H1 (cell line): ENCODE measurements around the gene HERC5. TPM values are rescaled to one million over a fixed set of nuclear protein-coding genes. Genes with fewer than 3 reads are reported as not detected.

Source experiments
- CTCF ChIA-PET: fragments of 300-600 bp; sonication (Branson Sonifier 250); formaldehyde crosslinking; loops from one replicate; lab custom pipeline; 2021; ENCODE audit not compliant: partially characterized antibody; lab: Charles Lee
- POLR2A ChIA-PET: fragments of 300-600 bp; sonication (Branson Sonifier 250); formaldehyde crosslinking; loops from one replicate; lab custom pipeline; 2021; ENCODE audit warnings: inconsistent platforms; ENCODE audit not compliant: partially characterized antibody; lab: Charles Lee
- DNase-seq, 2 experiments: peaks; one replicate each; pipeline versions ENCODE4 v3.0.0 to v3.0.0-alpha.2; 2010 to 2022; ENCODE audit warnings: low spot score in 2 of 2, low read depth in 1 of 2, mixed read lengths in 1 of 2
- FAIRE-seq: peaks from 2 replicates; lab custom pipeline; 2011; peaks lifted over from hg19 to GRCh38; lab: Jason Lieb, UNC
- H2AFZ ChIP-seq: 2 replicates; pipeline ENCODE4 v1.8.1; 2012; ENCODE audit warnings: low read length, inconsistent platforms
- H2AK5ac ChIP-seq: 2 replicates; pipeline ENCODE4 v1.6.1; 2013; ENCODE audit warnings: low read depth, low read length
- H2BK120ac ChIP-seq: replicated peaks from 2 replicates; pipeline ENCODE3; 2013; ENCODE audit warnings: low read depth, low read length, inconsistent platforms
- H2BK12ac ChIP-seq: 2 replicates; pipeline ENCODE4 v1.6.1; 2013; ENCODE audit warnings: low read depth, low read length
- H2BK15ac ChIP-seq: 2 replicates; pipeline ENCODE4 v1.6.1; 2013; ENCODE audit warnings: low read length
- H2BK20ac ChIP-seq: 2 replicates; pipeline ENCODE4 v1.6.1; 2013; ENCODE audit warnings: low read length
- H2BK5ac ChIP-seq: 2 replicates; pipeline ENCODE4 v1.6.1; 2013; ENCODE audit warnings: low read depth, low read length
- H3K14ac ChIP-seq: 2 replicates; pipeline ENCODE4 v1.6.1; 2013; ENCODE audit warnings: inconsistent platforms; ENCODE audit not compliant: insufficient read length
- H3K18ac ChIP-seq: 2 replicates; pipeline ENCODE4 v1.6.1; 2013; ENCODE audit warnings: low read length; ENCODE audit errors: extremely low read depth
- H3K23ac ChIP-seq: 2 replicates; pipeline ENCODE4 v1.6.1; 2013; ENCODE audit warnings: inconsistent platforms; ENCODE audit not compliant: insufficient read length
- H3K23me2 ChIP-seq: 2 replicates; pipeline ENCODE4 v1.6.1; 2013; ENCODE audit warnings: low read depth, low read length
- H3K27ac ChIP-seq: 2 replicates; pipeline ENCODE4 v1.6.1; 2011; ENCODE audit warnings: low read depth, low read length, inconsistent platforms
- H3K27me3 ChIP-seq, 4 experiments: replicated peaks in 1 of 4; 1 replicate in 1 of 4; 2 replicates in 3 of 4; pipeline versions ENCODE4 v1.6.1 to v1.8.1; 2011 to 2013; ENCODE audit warnings: low read length in 3 of 4, mild to moderate bottlenecking in 3 of 4, inconsistent platforms in 2 of 4, mixed read lengths in 2 of 4, moderate library complexity in 1 of 4; ENCODE audit not compliant: control insufficient read depth in 3 of 4, insufficient read depth in 3 of 4; ENCODE audit errors: extremely low read depth in 1 of 4
- H3K36me3 ChIP-seq, 4 experiments: 2 replicates each; pipeline versions ENCODE4 v1.6.1 to v1.8.1; 2011 to 2013; ENCODE audit warnings: mild to moderate bottlenecking in 4 of 4, low read length in 3 of 4, moderate library complexity in 2 of 4, control low read depth in 1 of 4, inconsistent platforms in 1 of 4; ENCODE audit not compliant: insufficient read depth in 4 of 4, control insufficient read depth in 2 of 4
- H3K4ac ChIP-seq: replicated peaks from 2 replicates; pipeline ENCODE3; 2013; ENCODE audit warnings: low read length, low read depth, mixed read lengths, inconsistent platforms; ENCODE audit not compliant: insufficient read length
- H3K4me1 ChIP-seq, 4 experiments: replicated peaks in 1 of 4; 1 replicate in 1 of 4; 2 replicates in 3 of 4; pipeline versions ENCODE4 v1.6.1 to v1.8.1; 2011 to 2013; ENCODE audit warnings: low read length in 3 of 4, inconsistent platforms in 2 of 4, mixed read lengths in 1 of 4; ENCODE audit not compliant: insufficient read depth in 4 of 4, control insufficient read depth in 3 of 4
- H3K4me2 ChIP-seq, 2 experiments: 2 replicates each; pipeline versions ENCODE4 v1.6.1 to v1.8.1; 2011 to 2013; ENCODE audit warnings: low read depth in 2 of 2, low read length in 2 of 2, control low read depth in 1 of 2, inconsistent platforms in 1 of 2, mild to moderate bottlenecking in 1 of 2; ENCODE audit not compliant: insufficient read depth in 1 of 2
- H3K4me3 ChIP-seq, 4 experiments: fragments of 200-600, 300-600 bp in 1 of 4; sonication (generic), shearing (Covaris generic), sonication (Bioruptor Twin) in 1 of 4; 2 replicates each; pipeline versions ENCODE4 v1.5.1 to v1.8.1; 2011 to 2016; ENCODE audit warnings: low read length in 4 of 4, low read depth in 3 of 4, control low read depth in 2 of 4, inconsistent platforms in 2 of 4, mild to moderate bottlenecking in 2 of 4, mixed read lengths in 1 of 4, moderate library complexity in 1 of 4; ENCODE audit not compliant: insufficient read depth in 2 of 4; ENCODE audit errors: extremely low read depth in 1 of 4
- H3K56ac ChIP-seq: replicated peaks from 2 replicates; pipeline ENCODE3; 2013; ENCODE audit warnings: low read depth, mild to moderate bottlenecking, mixed read lengths, low read length, inconsistent platforms; ENCODE audit not compliant: insufficient read length
- H3K79me1 ChIP-seq: 2 replicates; pipeline ENCODE4 v1.6.1; 2013; ENCODE audit warnings: low read depth, low read length, control low read depth
- H3K79me2 ChIP-seq, 2 experiments: 2 replicates each; pipeline versions ENCODE4 v1.6.1 to v1.8.1; 2012 to 2013; ENCODE audit warnings: low read length in 2 of 2, mild to moderate bottlenecking in 2 of 2, inconsistent platforms in 1 of 2; ENCODE audit not compliant: insufficient read depth in 2 of 2, control insufficient read depth in 1 of 2
- H3K9ac ChIP-seq, 4 experiments: replicated peaks in 1 of 4; 1 replicate in 1 of 4; 2 replicates in 3 of 4; pipeline versions ENCODE4 v1.6.1 to v1.8.1; 2011 to 2013; ENCODE audit warnings: low read depth in 3 of 4, low read length in 3 of 4, control low read depth in 2 of 4, mild to moderate bottlenecking in 2 of 4, moderate library complexity in 2 of 4, inconsistent platforms in 1 of 4; ENCODE audit errors: extremely low read depth in 1 of 4
- H3K9me3 ChIP-seq, 2 experiments: 2 replicates each; pipeline versions ENCODE4 v1.6.1 to v1.8.1; 2012 to 2013; ENCODE audit warnings: mild to moderate bottlenecking in 2 of 2, moderate library complexity in 2 of 2, control low read depth in 1 of 2, inconsistent platforms in 1 of 2, low read depth in 1 of 2, low read length in 1 of 2, mixed read lengths in 1 of 2; ENCODE audit not compliant: insufficient read depth in 2 of 2
- H4K20me1 ChIP-seq, 2 experiments: replicated peaks in 1 of 2; 2 replicates each; pipeline versions ENCODE3 to v1.8.1; 2011 to 2013; ENCODE audit warnings: inconsistent platforms in 2 of 2, low read length in 2 of 2, mild to moderate bottlenecking in 1 of 2; ENCODE audit not compliant: insufficient read depth in 2 of 2, control insufficient read depth in 1 of 2
- H4K5ac ChIP-seq: 2 replicates; pipeline ENCODE4 v1.6.1; 2013; ENCODE audit warnings: low read length, low read depth, mixed read lengths, inconsistent platforms; ENCODE audit not compliant: insufficient read length
- H4K8ac ChIP-seq: 2 replicates; pipeline ENCODE4 v1.8.0; 2013; ENCODE audit warnings: mild to moderate bottlenecking, moderate library complexity, low read length, inconsistent platforms; ENCODE audit not compliant: insufficient read depth; ENCODE audit errors: extremely low read depth
- H4K91ac ChIP-seq: replicated peaks from 2 replicates; pipeline ENCODE3; 2013; ENCODE audit warnings: low read length, mixed read lengths, inconsistent platforms; ENCODE audit not compliant: insufficient read length
- JUN ChIP-seq: IDR thresholded peaks from 2 replicates; pipeline ENCODE4 v1.6.1; 2011; ENCODE audit warnings: low read depth, mild to moderate bottlenecking, improper control_type of control experiment, low read length
- JUND ChIP-seq: IDR thresholded peaks from 2 replicates; pipeline ENCODE4 v1.6.1; 2011; ENCODE audit warnings: mild to moderate bottlenecking, improper control_type of control experiment, low read length
- SP2 ChIP-seq: IDR thresholded peaks from 2 replicates; pipeline ENCODE4 v1.6.1; 2012; ENCODE audit warnings: mild to moderate bottlenecking, low read length, inconsistent platforms
- YY1 ChIP-seq: IDR thresholded peaks from 2 replicates; pipeline ENCODE4 v1.6.1; 2011; ENCODE audit warnings: low read depth, mild to moderate bottlenecking, low read length
- WGBS, 2 experiments: shearing (Covaris generic) in 1 of 2; methylation state at CpG; one replicate each; pipeline versions ENCODE4 v1.1.6 to v1.1.7; 2013 to 2015; ENCODE audit warnings: low lambda C conversion rate in 2 of 2, mixed read lengths in 2 of 2, inconsistent platforms in 1 of 2, low coverage in 1 of 2, missing lambda C conversion rate in 1 of 2; ENCODE audit not compliant: insufficient replicate concordance in 2 of 2, insufficient coverage in 1 of 2, insufficient read length in 1 of 2; ENCODE audit errors: extremely low coverage in 1 of 2, missing lambda C conversion rate in 1 of 2; 5-methylcytosine and 5-hydroxymethylcytosine counted together
- polyA plus RNA-seq, 7 experiments: library from polyadenylated mRNA; depleted of rRNA in 3 of 7; stranded (reverse) in 5 of 7; unstranded in 2 of 7; fragments of >200 nt in 5 of 7; fragments of 200-250 nt in 2 of 7; gene quantifications; 1 replicate in 5 of 7; 2 replicates in 1 of 7; 4 replicates in 1 of 7; pipeline versions ENCODE4 v1.2.1 to v1.2.3, GENCODE V29; 2011 to 2013; ENCODE audit warnings: missing spikeins in 2 of 7, mixed read lengths in 2 of 7
- total RNA-seq: library from RNA; stranded (reverse); fragmentation: NEBNext Ultra II Directional; extraction: Animal tissue kit (Norgen Biotek cat#: 25700); gene quantifications from 2 replicates; pipeline ENCODE4 v1.2.1, GENCODE V29; 2021

Gene HERC5
- total and polyA plus RNA-seq, 2 of the 8 experiments (the other 6 are each of a cell fraction or from before 2014, with no cell fraction given), result 6.6 to 20.7 TPM

DNA sequence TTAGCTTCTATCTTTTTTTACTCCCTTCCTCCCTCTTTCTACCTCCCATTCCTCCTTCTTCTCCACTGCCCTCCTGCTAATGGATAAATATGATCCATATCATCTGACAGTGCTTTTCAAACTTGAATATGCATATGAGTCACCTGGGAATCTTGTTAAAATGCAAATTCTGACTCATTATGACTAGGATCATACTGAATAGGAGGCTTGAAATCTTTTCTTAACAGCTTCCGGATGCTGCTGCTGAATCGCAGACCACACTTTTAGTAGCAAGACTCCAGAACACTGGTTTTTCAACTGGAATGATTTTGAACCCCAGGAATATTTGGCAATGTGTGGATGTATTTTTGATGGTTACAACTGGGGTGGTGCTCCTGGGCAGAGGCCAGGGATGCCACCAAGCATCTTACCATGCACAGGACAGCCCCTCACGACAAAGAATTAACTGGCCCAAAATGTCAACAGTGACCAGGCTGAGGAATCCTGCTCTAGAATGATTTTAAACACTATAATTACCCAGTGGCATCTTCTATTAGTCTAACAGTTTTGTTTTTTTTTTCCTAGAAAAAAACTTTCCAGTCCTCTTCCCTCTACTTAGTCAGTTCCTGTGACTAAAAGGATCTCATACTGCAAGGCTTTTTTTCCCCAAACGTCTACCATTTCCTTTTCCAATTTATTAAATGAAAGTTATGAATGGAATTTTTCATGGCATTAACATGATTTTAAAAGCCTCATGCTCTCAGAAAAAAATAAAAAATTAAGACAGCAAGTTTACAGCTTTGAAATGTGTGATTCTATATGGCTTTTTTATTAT lies 77.2 kb downstream of the HERC5 start:
- POLR2A ChIA-PET, result interaction anchor here (0.6 to 4.0 kb wide), 2 partner anchors 10 to 376 kb away, joined by 4 to 17 read pairs; partner anchors contain the start of gene PYURF

More for the DNA sequence above, 77.2 kb downstream of the HERC5 start:
- no peak overlapping the region for H2BK20ac ChIP-seq
- H2BK5ac ChIP-seq, result 0 out of 2 replicates have a peak overlapping the region, but pooled peaks have one; percentile 53
- H2BK12ac ChIP-seq, result no peak overlapping the region
- H3K18ac ChIP-seq, result peak overlapping the region; percentile 25; the same call in 1 of the 2 replicates
- H2BK15ac ChIP-seq, result no peak overlapping the region
- peak overlapping the region; percentile 45 for H4K91ac ChIP-seq
- H4K5ac ChIP-seq, result peak overlapping the region; percentile 67
- H3K4ac ChIP-seq, result no peak overlapping the region
- H3K23me2 ChIP-seq, result no peaks in the 10 kb centered on the region
- H3K79me2 ChIP-seq, result peaks cover 0 to 17% of the 10 kb centered on the region in 2 experiments; a peak in 2 of 4 replicates
- H3K4me2 ChIP-seq, result peak overlapping the region; percentile 40 to 47
- H3K9ac ChIP-seq, result no peak overlapping the region
- FAIRE-seq (peak; percentile 65), DNase-seq (no peak)
- peak overlapping the region in 1 of 4 experiments; percentile 35; a peak in 2 of 8 replicates for H3K4me3 ChIP-seq
- H3K79me1 ChIP-seq, result no peaks in the 10 kb centered on the region
- no peaks in the 10 kb centered on the region for H4K20me1 ChIP-seq
- H3K9me3 ChIP-seq, result no peaks in the 10 kb centered on the region
- H2AK5ac ChIP-seq, result no peak overlapping the region
- 27% methylated on average over 4 of the region's 4 CpGs; no CpG with 5 or more reads in 1 of the 2 experiments for WGBS, 2 experiments
- no peak overlapping the region for H3K27ac ChIP-seq
- H3K4me1 ChIP-seq, result peaks cover 0 to 14% (median 4%) of the 10 kb centered on the region in 4 experiments; a peak in 4 of 7 replicates
- H2AFZ ChIP-seq, result no peak overlapping the region
- H3K23ac ChIP-seq, result no peak overlapping the region
- peak overlapping the region; percentile 65 for H3K56ac ChIP-seq
- CTCF ChIA-PET, result interaction anchor here (0.6 to 2.5 kb wide), 4 partner anchors 9 to 490 kb away, joined by 3 to 8 read pairs (median 6); no protein-coding TSS in a partner anchor
- no peak overlapping the region for H4K8ac ChIP-seq
- no peak for TF ChIP-seq JUND
- no peak for TF ChIP-seq SP2
- no peak for TF ChIP-seq JUN
- no peak for TF ChIP-seq YY1
- peak overlapping the region; percentile 68 for H2BK120ac ChIP-seq
- no peak overlapping the region for H3K14ac ChIP-seq
- H3K36me3 ChIP-seq, result no peaks in the 10 kb centered on the region
- no peaks in the 10 kb centered on the region for H3K27me3 ChIP-seq
